ENCODE measurements around the gene ABR. TPM values are rescaled to one million over a fixed set of nuclear protein-coding genes. Genes with fewer than 3 reads are reported as not detected.
A peak's percentile ranks its signal among the peaks of the same experiment; 100 is the strongest.

The ABR gene
- total RNA-seq, 2 donors from 2014 or later: 243 to 326 TPM

GRCh38 chr17:1120596-1121441 is 59.0 kb downstream of the ABR start:
- no peaks in the 10 kb centered on the region for H3K9me3 ChIP-seq
- no peak overlapping the region for H3K27ac ChIP-seq
- H3K4me3 ChIP-seq: no peak overlapping the region
- no peaks in the 10 kb centered on the region for H3K36me3 ChIP-seq
- peaks cover 19% of the 10 kb centered on the region for H3K4me1 ChIP-seq
- H3K27me3 ChIP-seq: no peaks in the 10 kb centered on the region
- TF ChIP-seq, protein P1, sequence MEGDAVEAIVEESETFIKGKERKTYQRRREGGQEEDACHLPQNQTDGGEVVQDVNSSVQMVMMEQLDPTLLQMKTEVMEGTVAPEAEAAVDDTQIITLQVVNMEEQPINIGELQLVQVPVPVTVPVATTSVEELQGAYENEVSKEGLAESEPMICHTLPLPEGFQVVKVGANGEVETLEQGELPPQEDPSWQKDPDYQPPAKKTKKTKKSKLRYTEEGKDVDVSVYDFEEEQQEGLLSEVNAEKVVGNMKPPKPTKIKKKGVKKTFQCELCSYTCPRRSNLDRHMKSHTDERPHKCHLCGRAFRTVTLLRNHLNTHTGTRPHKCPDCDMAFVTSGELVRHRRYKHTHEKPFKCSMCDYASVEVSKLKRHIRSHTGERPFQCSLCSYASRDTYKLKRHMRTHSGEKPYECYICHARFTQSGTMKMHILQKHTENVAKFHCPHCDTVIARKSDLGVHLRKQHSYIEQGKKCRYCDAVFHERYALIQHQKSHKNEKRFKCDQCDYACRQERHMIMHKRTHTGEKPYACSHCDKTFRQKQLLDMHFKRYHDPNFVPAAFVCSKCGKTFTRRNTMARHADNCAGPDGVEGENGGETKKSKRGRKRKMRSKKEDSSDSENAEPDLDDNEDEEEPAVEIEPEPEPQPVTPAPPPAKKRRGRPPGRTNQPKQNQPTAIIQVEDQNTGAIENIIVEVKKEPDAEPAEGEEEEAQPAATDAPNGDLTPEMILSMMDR (IDR thresholded peaks at IDR 0.05): no peak
- intact Hi-C loops (cut with DNase I): loop anchor here (5.0 kb wide), 1 partner anchor 66 kb away; no protein-coding TSS in a partner anchor
- H3K9ac ChIP-seq (ENCODE audit: low read depth in 2 of 2, low read length in 2 of 2): peak overlapping the region in 1 of 2 donors; percentile 32
- DNase-seq: no peak

- no peak overlapping the region for H3K27ac ChIP-seq
- H3K4me3 ChIP-seq: no peak overlapping the region
- no peak for DNase-seq
- H3K4me1 ChIP-seq: peaks cover 20% of the 10 kb centered on the region
- H3K27me3 ChIP-seq: no peaks in the 10 kb centered on the region
- H3K36me3 ChIP-seq: no peaks in the 10 kb centered on the region
- intact Hi-C loops (cut with DNase I): loop anchor here (5.0 kb wide), 1 partner anchor 67 kb away; no protein-coding TSS in a partner anchor
- H3K9me3 ChIP-seq: no peaks in the 10 kb centered on the region
- TF ChIP-seq, protein P1 (IDR thresholded peaks at IDR 0.05): no peak
- no peak overlapping the region for H3K9ac ChIP-seq (ENCODE audit: low read depth in 2 of 2, low read length in 2 of 2)
Observed at GRCh38 chr17:1119924-1120323, 59.9 kb downstream of the ABR start.

DNA sequence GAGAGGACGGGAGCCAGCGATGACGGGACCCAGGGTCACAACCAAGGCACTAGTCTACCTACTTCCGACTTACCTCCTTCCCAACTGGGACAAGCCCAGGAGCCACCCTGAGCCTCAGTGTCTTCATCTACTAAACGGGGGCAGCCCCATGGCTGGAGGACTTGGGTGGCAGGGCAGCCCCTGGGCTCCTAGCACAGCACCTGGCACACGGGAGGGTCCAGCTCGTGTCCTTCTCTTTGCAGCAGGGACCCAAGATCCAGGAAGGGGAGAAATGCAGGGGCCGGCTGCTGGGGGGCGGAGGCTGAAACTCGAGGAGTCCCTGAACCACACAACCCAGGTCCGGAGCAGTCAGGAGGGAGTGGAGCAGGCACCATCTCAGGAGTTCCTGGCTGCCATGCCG is 63.2 kb downstream of the ABR start:
- H3K36me3 ChIP-seq: no peaks in the 10 kb centered on the region
- no peak overlapping the region for H3K4me3 ChIP-seq
- DNase-seq: no peak
- no peaks in the 10 kb centered on the region for H3K9me3 ChIP-seq
- intact Hi-C loops (cut with DNase I): no loop called here
- H3K9ac ChIP-seq (ENCODE audit: low read depth in 2 of 2, low read length in 2 of 2): peak overlapping the region in 1 of 2 donors; percentile 73
- H3K4me1 ChIP-seq: peaks cover 5% of the 10 kb centered on the region
- TF ChIP-seq, protein P1 (IDR thresholded peaks at IDR 0.05): no peak
- H3K27ac ChIP-seq: peak overlapping the region; percentile 82
- H3K27me3 ChIP-seq: no peaks in the 10 kb centered on the region

DNA sequence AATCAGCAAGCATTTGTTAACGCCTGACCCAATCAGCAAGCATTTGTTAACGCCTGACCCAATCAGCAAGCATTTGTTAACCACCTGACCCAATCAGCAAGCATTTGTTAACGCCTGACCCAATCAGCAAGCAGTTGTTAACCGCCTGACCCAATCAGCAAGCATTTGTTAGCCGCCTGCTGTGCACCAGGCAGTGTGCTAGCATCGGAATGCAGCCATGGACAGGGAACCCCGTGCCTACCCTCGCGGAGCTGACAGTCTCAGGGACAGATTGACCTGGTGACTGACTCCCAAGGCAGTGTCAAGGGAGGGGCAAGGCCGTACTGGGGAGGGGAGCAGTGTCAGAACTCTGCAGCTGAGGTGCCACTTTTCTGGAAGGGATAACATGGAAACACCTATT is 66.9 kb downstream of the ABR start:
- Histone ChIP-seq H3K9ac (ENCODE audit: low read depth in 2 of 2, low read length in 2 of 2) (no peak overlapping the region), H3K36me3 (no peaks in the 10 kb centered on the region), H3K27me3 (no peaks in the 10 kb centered on the region), H3K27ac (no peak overlapping the region), H3K4me1 (peaks cover 15% of the 10 kb centered on the region), H3K4me3 (no peak overlapping the region), H3K9me3 (no peaks in the 10 kb centered on the region)
- intact Hi-C loops (cut with DNase I): no loop called here
- DNase-seq: no peak
- TF ChIP-seq, protein P1 (IDR thresholded peaks at IDR 0.05): no peak

DNA sequence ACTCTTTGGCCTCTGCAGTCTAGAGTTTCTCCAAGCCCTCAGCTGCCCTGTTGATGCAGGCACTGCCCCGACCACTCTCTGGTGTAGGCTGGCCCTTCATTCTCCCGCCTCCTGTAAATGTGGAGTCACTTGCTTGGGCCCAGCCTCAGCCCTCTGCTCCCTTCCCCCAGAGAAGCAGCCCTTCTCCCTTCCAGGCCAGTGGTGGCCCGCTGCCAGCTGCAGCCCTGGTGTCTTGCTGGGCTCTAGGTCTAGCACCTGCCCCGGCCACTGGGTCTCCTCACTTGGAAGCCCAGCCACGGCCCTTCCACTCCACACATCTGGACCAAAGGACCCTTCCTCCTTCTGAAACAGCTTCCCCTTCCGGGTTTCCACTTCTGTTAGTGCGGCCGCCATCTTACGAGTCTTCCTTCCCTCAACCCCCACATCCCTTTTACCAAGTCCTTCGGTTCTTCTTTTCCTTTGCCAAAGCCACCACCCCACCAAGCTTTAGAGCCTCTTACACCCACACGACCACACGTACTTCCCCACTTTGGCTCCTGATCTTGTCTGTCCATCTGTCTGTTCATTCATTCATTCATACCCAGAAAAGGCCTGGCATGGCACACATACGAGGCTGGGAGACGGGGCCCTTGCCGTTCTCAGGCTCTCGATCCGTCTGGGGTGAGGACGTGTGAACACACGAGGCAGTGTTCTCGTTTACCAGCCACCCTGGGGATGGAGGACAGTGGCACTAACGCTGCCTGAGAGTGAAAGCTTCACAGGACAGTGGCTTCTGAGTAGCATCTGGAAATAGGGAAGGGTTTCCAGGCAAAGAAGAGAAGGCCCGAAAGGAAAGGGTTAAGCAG is 68.0 kb downstream of the ABR start:
- intact Hi-C loops (cut with DNase I): no loop called here
- Histone ChIP-seq H3K4me3 (no peak overlapping the region), H3K9me3 (no peaks in the 10 kb centered on the region), H3K4me1 (peaks cover 24% of the 10 kb centered on the region), H3K27ac (peak overlapping the region; percentile 96), H3K9ac (ENCODE audit: low read depth in 2 of 2, low read length in 2 of 2) (peak overlapping the region; percentile 95 to 97), H3K27me3 (no peaks in the 10 kb centered on the region), H3K36me3 (no peaks in the 10 kb centered on the region)
- DNase-seq: peak; percentile 60
- TF ChIP-seq, protein P1 (IDR thresholded peaks at IDR 0.05): no peak

All from colonic mucosa (tissue), 4 donors.